ENCODE data around the gene ARL4C. TPM values are rescaled to one million over a fixed set of nuclear protein-coding genes. Genes with fewer than 3 reads are reported as not detected.

Gene ARL4C
- total RNA-seq, 1 experiment from 2014 or later, result 6.7 TPM

DNA sequence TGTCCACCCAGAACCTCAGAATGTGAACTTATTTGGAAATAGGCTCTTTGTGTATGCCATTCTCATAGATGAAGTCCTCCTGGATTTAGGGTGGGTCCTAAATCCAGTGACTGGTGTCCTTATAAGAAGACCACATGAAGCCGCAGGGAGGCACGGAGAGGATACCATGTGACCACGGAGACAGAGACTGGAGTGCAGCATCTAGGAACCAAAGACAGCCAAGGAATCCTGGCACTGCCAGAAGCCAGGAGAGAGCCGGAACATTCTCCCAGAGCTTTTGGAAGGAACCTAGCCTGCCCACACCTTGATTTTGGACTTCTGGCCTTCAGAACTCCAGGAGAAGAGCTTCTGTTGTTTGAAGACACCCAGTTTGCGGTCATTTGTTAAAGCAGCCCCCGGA lies 49.7 kb downstream of the ARL4C start:
- no peak for DNase-seq (ENCODE audit: low spot score)

DNA sequence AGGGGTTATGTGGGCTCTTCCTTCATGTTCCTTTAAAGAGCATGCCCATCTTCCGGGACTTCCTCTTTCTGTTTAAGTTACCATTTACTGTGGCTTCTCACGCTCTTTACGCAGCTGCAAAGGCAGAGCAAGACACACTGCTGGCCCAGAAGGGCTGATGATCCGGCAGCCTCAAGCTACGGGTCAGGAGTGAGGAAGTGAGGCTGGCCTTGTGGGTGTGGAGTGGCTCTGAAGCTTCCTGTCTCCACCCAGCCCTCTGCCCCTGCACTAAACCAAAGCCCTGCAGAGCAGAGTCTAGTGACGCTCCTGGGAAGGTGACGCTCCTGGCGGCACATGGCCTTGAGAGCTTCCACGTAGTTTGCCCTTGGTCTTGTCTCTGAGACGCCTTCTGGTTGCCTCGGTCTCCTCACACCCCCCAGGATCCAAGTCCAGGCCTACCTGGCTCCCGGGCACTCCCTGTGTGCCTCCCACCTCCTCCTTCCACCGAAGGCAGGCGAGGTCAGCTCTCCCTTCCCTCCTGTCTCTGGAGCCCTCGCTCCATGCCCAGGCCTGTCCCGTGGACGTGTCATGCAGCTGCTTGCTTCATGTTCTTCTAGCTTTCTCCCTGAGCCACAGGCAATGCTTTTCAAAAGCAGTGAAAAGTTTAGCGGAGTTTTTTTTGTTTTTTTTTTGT lies 50.3 kb downstream of the ARL4C start:
- DNase-seq (ENCODE audit: low spot score), result no peak

DNA sequence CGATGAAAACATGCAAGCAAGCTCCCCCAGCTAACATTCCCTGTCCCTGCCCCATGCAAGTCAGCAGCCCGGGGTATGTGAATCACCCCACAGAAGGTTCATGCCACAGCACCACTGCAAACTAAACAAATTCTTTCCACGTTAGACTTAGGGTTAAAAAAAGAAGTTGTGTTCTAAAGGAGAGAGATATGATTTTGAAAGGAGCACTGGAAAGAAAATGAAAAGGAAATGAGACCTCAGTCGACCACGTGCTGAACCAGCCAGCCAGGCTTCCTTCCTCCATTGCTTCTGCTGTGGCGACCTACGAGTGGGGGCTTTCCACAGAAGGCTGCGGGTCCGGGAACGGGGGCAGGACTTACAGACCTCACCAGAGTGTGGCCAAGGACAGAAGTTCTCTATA lies 52.0 kb downstream of the ARL4C start:
- peak; percentile 56 for DNase-seq (ENCODE audit: low spot score)

DNA sequence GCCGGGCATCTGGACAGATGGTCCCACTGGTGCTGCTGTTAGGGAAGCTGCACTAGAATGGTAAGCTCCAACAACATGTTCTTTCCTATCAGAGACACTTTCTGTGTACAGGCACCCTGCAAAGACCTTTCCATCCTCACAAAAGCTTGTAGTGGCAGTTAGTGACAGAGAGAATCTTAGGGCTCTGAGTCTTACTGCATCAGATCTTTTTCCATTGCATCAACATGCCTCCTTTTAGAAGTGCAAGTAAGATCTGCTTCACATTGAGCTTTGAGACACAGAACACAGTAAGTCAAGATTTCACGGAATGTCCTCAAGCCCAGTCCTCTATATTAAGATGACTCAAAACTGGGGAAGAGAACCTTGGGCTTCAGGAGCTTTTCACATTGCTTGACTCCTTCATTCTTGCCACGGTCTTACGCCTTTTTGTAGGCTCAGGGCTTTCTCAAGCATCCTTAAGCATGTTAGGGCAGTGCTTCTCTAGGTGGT lies 52.6 kb downstream of the ARL4C start:
- DNase-seq (ENCODE audit: low spot score), result no peak
